Erythroblast (primary cell): Measurements from ENCODE around the gene AHSP.

ENCODE experiments used
- DNase-seq, 2 experiments: peaks; one replicate each; lab custom pipeline; 2025; lab: John Stamatoyannopoulos, UW
- GATA1 ChIP-seq: IDR thresholded peaks from 2 replicates; pipeline ENCODE4 v1.6.1; 2011; ENCODE audit warnings: low read depth, mild to moderate bottlenecking, control low read depth, low read length, moderate library complexity
- POLR2A ChIP-seq: IDR thresholded peaks from 2 replicates; pipeline ENCODE4 v1.6.1; 2011; ENCODE audit warnings: mild to moderate bottlenecking, low read length

The AHSP gene

DNA sequence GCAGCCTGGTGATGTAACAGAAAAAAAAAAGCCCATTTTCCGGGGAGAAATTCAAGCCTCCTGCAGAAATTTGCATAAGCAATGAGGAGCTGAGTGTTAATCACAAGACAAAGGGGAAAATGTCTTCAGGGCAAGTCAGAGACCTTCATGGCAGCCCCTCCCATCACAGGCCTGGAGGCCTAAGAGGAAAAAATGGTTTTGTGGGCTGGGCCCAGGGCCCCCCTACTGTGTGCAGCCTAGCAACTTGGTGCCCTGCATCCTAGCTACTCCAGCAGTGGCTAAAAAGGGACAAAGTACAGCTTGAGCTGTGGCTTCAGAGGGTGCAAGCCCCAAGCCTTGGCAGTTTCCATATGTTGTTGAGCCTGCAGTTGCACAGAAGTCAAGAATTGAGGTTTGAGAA lies 49.7 kb downstream of the AHSP start:
- TF ChIP-seq POLR2A (no peak), GATA1 (no peak)
- DNase-seq = no peak
